Esophagus squamous epithelium (tissue), 5 donors: ENCODE measurements around the gene IL1RAPL2. TPM values are rescaled to one million over a fixed set of nuclear protein-coding genes. Genes with fewer than 3 reads are reported as not detected.

ENCODE experiments used
- DNase-seq: peaks from one replicate; lab custom pipeline; 2025; lab: John Stamatoyannopoulos, UW
- H3K27ac ChIP-seq, 4 donors: fragments of 200-600 bp; sonication (generic); one replicate each; pipeline ENCODE4 v1.5.1; 2016 to 2019; ENCODE audit warnings: mild to moderate bottlenecking in 1 of 4
- H3K27me3 ChIP-seq, 4 donors: fragments of 200-600 bp; sonication (generic); 1 replicate in 3 of 4; 2 replicates in 1 of 4; pipeline versions ENCODE4 v1.5.1 to v1.6.0; 2017 to 2021; ENCODE audit warnings: antibody characterized with exemption in 1 of 4
- H3K36me3 ChIP-seq, 3 donors: fragments of 200-600 bp; sonication (generic); one replicate each; pipeline ENCODE4 v1.5.1; 2016 to 2019
- H3K4me1 ChIP-seq, 3 donors: fragments of 200-600 bp; sonication (generic); one replicate each; pipeline ENCODE4 v1.5.1; 2017 to 2019
- H3K4me3 ChIP-seq, 4 donors: fragments of 200-600 bp; sonication (generic); 1 replicate in 3 of 4; 2 replicates in 1 of 4; pipeline ENCODE4 v1.5.1; 2016 to 2019; ENCODE audit warnings: mild to moderate bottlenecking in 2 of 4, moderate library complexity in 1 of 4
- H3K9me3 ChIP-seq, 3 donors: fragments of 200-600 bp; sonication (generic); one replicate each; pipeline ENCODE4 v1.5.1; 2016 to 2019
- POLR2A ChIP-seq, 4 donors: fragments of 450-650 bp; IDR thresholded peaks; one replicate each; pipeline ENCODE4 v1.6.1; 2017; ENCODE audit warnings: antibody characterized with exemption in 4 of 4, mild to moderate bottlenecking in 4 of 4, moderate library complexity in 3 of 4
- WGBS, 2 donors: methylation state at CpG; one replicate each; pipeline ENCODE4 v1.1.5; 2018; 5-methylcytosine and 5-hydroxymethylcytosine counted together
- intact Hi-C: fragments of 100-400 bp; cut with DNase I; formaldehyde crosslinking; loops from one replicate; pipeline ENCODE4 v1.15.0; 2022
- total RNA-seq, 4 donors: library from RNA; depleted of rRNA; stranded (reverse); fragments of >200 nt; gene quantifications; one replicate each; pipeline ENCODE4 v1.1.0, GENCODE V29; 2016
- TF ChIP-seq, protein P1 (sequence below), 6 experiments: fragments of 450-650 bp in 4 of 6; fragments of 200-600 bp in 2 of 6; sonication (generic) in 2 of 6; IDR thresholded peaks; one replicate each; pipeline ENCODE4 v1.5.1; 2016 to 2019; ENCODE audit warnings: antibody characterized with exemption in 6 of 6, mild to moderate bottlenecking in 4 of 6, moderate library complexity in 4 of 6
- donor health status: DM: yes; HTN: yes; CAD: no.

The IL1RAPL2 gene
- total RNA-seq, 4 donors from 2014 or later: 0.09 TPM; not detected in 3

DNA sequence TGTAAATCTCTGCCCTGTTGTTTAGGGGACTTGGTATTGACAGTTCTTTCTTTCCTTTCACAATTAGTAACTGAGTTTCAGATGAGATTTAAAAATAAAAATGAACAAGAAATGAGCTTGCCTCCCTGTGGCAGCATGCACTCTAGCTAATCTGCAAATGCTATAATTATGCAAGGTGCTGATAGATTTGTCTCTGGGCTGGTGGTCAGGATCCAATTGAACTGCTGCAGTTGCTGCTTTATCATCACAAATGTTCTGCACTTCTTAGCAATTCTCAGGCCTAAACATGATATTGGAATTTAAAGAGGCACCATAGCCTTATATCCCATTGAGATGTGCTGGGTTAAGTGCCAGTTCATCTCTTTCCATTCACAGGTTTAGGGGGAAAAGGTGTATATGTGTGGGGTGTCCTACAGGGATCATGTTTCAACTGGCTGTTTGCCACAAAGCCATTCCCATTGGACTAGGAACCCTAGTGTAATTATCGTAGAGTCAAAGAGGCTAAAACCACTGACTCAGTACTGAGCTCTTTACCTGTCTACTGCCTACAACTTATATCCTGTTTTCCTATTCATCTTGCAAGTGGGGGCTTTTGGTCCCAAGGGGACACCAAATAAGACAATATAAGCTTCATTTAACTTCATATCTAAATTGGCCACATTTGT, 914.8 kb downstream of the IL1RAPL2 start:
- no peak for DNase-seq
- H3K4me1 ChIP-seq: no peaks in the 10 kb centered on the region
- intact Hi-C loops: no loop called here
- no peak overlapping the region for H3K27ac ChIP-seq
- H3K36me3 ChIP-seq: no peaks in the 10 kb centered on the region
- H3K9me3 ChIP-seq: no peaks in the 10 kb centered on the region
- WGBS, 2 donors: 50 to 78% methylated on average over 1 of the region's 1 CpG
- no peak overlapping the region for H3K4me3 ChIP-seq
- no peaks in the 10 kb centered on the region for H3K27me3 ChIP-seq
- TF ChIP-seq, protein P1, sequence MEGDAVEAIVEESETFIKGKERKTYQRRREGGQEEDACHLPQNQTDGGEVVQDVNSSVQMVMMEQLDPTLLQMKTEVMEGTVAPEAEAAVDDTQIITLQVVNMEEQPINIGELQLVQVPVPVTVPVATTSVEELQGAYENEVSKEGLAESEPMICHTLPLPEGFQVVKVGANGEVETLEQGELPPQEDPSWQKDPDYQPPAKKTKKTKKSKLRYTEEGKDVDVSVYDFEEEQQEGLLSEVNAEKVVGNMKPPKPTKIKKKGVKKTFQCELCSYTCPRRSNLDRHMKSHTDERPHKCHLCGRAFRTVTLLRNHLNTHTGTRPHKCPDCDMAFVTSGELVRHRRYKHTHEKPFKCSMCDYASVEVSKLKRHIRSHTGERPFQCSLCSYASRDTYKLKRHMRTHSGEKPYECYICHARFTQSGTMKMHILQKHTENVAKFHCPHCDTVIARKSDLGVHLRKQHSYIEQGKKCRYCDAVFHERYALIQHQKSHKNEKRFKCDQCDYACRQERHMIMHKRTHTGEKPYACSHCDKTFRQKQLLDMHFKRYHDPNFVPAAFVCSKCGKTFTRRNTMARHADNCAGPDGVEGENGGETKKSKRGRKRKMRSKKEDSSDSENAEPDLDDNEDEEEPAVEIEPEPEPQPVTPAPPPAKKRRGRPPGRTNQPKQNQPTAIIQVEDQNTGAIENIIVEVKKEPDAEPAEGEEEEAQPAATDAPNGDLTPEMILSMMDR (IDR thresholded peaks at IDR 0.05): no peak
- no peak for TF ChIP-seq POLR2A (IDR thresholded peaks at IDR 0.05)

DNA sequence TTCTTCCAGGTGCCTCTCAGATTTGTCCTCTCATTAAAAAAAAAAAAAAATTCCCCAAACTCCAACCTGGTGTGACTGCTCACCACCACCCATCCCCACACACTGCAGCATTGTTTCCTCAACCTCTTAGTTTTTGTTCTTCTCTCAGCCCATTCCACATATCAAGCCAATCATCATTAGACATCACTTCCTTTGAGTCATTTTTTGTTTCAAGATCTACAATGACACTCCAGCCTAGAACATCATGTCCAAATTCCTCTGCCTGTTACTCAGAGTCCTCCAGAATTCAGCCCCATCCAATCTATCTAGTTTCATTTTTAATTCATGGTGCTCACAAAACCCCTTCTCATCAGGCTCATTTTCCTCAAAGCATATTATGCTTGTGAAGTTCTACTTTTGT, 917.0 kb downstream of the IL1RAPL2 start:
- no peak for TF ChIP-seq POLR2A (IDR thresholded peaks at IDR 0.05)
- TF ChIP-seq, protein P1 (IDR thresholded peaks at IDR 0.05): no peak
- no peaks in the 10 kb centered on the region for H3K27me3 ChIP-seq
- no peaks in the 10 kb centered on the region for H3K4me1 ChIP-seq
- H3K4me3 ChIP-seq: no peak overlapping the region
- no peak for DNase-seq
- no peaks in the 10 kb centered on the region for H3K36me3 ChIP-seq
- intact Hi-C loops: no loop called here
- H3K27ac ChIP-seq: no peak overlapping the region
- no peaks in the 10 kb centered on the region for H3K9me3 ChIP-seq

DNA sequence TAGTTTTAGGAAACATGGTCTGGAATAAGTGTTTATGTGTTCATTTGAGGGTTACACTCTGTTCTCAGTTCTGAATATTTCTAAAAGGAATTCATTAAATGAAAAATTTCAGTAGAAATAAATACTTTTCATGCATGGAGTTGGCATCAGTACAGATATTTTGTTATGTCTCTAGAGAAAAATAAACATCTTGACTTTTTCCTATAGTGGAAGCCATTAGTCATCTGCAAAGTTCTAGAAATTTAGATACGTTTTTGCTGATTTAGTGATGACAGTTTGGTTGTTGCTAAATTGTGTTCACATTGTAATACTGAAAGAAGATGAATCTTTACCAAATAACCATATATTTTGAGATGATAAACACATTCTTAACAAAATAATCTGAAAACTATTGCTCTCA, 922.7 kb downstream of the IL1RAPL2 start:
- no peak overlapping the region for H3K4me3 ChIP-seq
- 10 to 18% methylated on average over 1 of the region's 1 CpG for WGBS, 2 donors
- DNase-seq: no peak
- intact Hi-C loops: no loop called here
- no peak overlapping the region for H3K27ac ChIP-seq
- no peaks in the 10 kb centered on the region for H3K9me3 ChIP-seq
- no peaks in the 10 kb centered on the region for H3K27me3 ChIP-seq
- no peaks in the 10 kb centered on the region for H3K4me1 ChIP-seq
- TF ChIP-seq, protein P1 (IDR thresholded peaks at IDR 0.05): no peak
- no peak for TF ChIP-seq POLR2A (IDR thresholded peaks at IDR 0.05)
- H3K36me3 ChIP-seq: no peaks in the 10 kb centered on the region

DNA sequence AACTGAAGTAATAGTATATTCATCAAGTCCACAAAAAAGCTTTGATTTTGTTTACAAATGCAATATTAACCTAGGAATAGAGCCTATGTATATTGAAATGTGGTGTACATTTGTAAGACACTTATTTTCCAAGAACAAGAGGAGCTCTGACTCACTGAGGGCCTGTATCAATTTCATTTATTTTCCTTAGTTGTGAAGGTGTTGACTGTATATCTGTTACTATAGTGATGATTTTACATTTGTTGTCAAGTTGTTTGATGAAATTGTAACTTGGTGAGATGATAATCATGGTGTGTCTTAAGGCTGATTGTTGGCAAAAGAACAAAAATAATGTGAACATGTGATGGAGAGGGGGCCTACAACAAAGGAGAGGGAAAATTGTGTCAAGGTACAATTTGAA, 929.4 kb downstream of the IL1RAPL2 start:
- Histone ChIP-seq H3K27me3 (no peaks in the 10 kb centered on the region), H3K27ac (no peak overlapping the region), H3K4me3 (no peak overlapping the region), H3K36me3 (no peaks in the 10 kb centered on the region), H3K9me3 (no peaks in the 10 kb centered on the region), H3K4me1 (no peaks in the 10 kb centered on the region)
- DNase-seq: no peak
- TF ChIP-seq POLR2A (IDR thresholded peaks at IDR 0.05): no peak
- TF ChIP-seq, protein P1 (IDR thresholded peaks at IDR 0.05): no peak
- intact Hi-C loops: no loop called here

DNA sequence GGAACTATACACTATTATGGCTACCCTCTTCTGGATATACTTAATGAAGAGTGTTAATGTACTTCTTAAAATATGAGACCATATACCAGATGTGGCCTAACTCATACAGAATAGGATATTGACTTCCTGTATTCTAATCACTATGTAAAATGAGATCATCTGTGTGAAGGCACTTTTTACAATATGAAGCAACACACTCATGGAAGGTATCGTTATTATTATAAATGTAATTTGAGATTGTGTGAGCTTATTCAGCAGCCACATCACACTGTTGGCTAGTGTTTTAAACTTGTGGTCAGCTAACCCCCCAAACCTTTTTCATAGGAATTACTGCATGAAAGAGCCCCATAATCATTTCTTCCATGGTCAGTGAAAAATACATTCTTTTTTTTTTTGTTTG, 936.3 kb downstream of the IL1RAPL2 start:
- Histone ChIP-seq H3K4me1 (no peaks in the 10 kb centered on the region), H3K27ac (no peak overlapping the region), H3K4me3 (no peak overlapping the region), H3K9me3 (no peaks in the 10 kb centered on the region), H3K36me3 (no peaks in the 10 kb centered on the region), H3K27me3 (no peaks in the 10 kb centered on the region)
- WGBS, 2 donors: 89 to 90% methylated on average over 1 of the region's 1 CpG
- TF ChIP-seq, protein P1 (IDR thresholded peaks at IDR 0.05): no peak
- no peak for TF ChIP-seq POLR2A (IDR thresholded peaks at IDR 0.05)
- DNase-seq: no peak
- intact Hi-C loops: no loop called here
